GM18508 (cell line): ENCODE data around the gene METTL9.
"Not testable (repeated sequence)": the region's sequence is repeated elsewhere in the genome, so short reads cannot be mapped to it uniquely, and the experiment has no call there.

Experiments
- ATAC-seq: cut with Tn5 transposase; IDR thresholded peaks from one replicate; pipeline ENCODE4 v1.9.1; 2021; ENCODE audit warnings: moderate number of reproducible peaks; ENCODE audit not compliant: insufficient read depth, unreplicated experiment

Gene METTL9

GRCh38 chr16:21608639-21609328 is 9.4 kb downstream of the METTL9 start:
- ATAC-seq: no peak

GRCh38 chr16:21610006-21610544 is 10.7 kb downstream of the METTL9 start:
- no peak for ATAC-seq

GRCh38 chr16:21610766-21611165 is 11.4 kb downstream of the METTL9 start:
- ATAC-seq: no peak

- no peak for ATAC-seq
Measured at GRCh38 chr16:21611198-21611555, 11.8 kb downstream of the METTL9 start.

- no peak for ATAC-seq
Measured at GRCh38 chr16:21611556-21612384, 12.4 kb downstream of the METTL9 start.

- ATAC-seq: no peak
Measured at GRCh38 chr16:21613361-21613760, 14.0 kb downstream of the METTL9 start.

GRCh38 chr16:21613781-21614180 is 14.4 kb downstream of the METTL9 start:
- no peak for ATAC-seq

GRCh38 chr16:21614896-21615295 is 15.5 kb downstream of the METTL9 start:
- ATAC-seq: no peak

GRCh38 chr16:21617607-21618006 is 18.2 kb downstream of the METTL9 start:
- ATAC-seq: no peak

GRCh38 chr16:21618281-21618680 is 18.9 kb downstream of the METTL9 start:
- no peak for ATAC-seq

- no peak for ATAC-seq
Measured at GRCh38 chr16:21619765-21620425, 20.5 kb downstream of the METTL9 start.

GRCh38 chr16:21620592-21620991 is 21.2 kb downstream of the METTL9 start:
- no peak for ATAC-seq

GRCh38 chr16:21622545-21622944 is 23.2 kb downstream of the METTL9 start:
- ATAC-seq: no peak

GRCh38 chr16:21625026-21625425 is 25.6 kb downstream of the METTL9 start:
- no peak for ATAC-seq

- no peak for ATAC-seq
Measured at GRCh38 chr16:21626659-21627277, 27.4 kb downstream of the METTL9 start.

- no peak for ATAC-seq
Measured at GRCh38 chr16:21628121-21628726, 28.8 kb downstream of the METTL9 start.

GRCh38 chr16:21628772-21629171 is 29.4 kb downstream of the METTL9 start:
- no peak for ATAC-seq

- not testable (repeated sequence) for ATAC-seq
Measured at GRCh38 chr16:21629616-21630539, 30.5 kb downstream of the METTL9 start.

- not testable (repeated sequence) for ATAC-seq
Measured at GRCh38 chr16:21630866-21631265, 31.5 kb downstream of the METTL9 start.
